Activated T-cell treated with anti-CD3 and anti-CD28 coated beads, Interleukin-2, amount 50 U/mL, for 4 hours (primary cell): ENCODE results near the gene NBAS. TPM values are rescaled to one million over a fixed set of nuclear protein-coding genes. Genes with fewer than 3 reads are reported as not detected.

Experiments
- ATAC-seq, 2 donors: fragments of 200-7000 bp; cut with Tn5 transposase; one replicate each; pipeline ENCODE4 v1.10.0; 2021
- DNase-seq: peaks from one replicate; pipeline ENCODE4 v3.0.0-alpha.2; 2020
- H3K27me3 Mint-ChIP-seq: one replicate; pipeline ENCODE4 v1.8.0; 2021; ENCODE audit warnings: low read depth, mixed read lengths
- H3K36me3 Mint-ChIP-seq: one replicate; pipeline ENCODE4 v1.8.0; 2022; ENCODE audit warnings: mixed read lengths; ENCODE audit not compliant: insufficient read depth
- H3K4me1 Mint-ChIP-seq: one replicate; pipeline ENCODE4 v1.8.0; 2021; ENCODE audit warnings: low read depth, mixed read lengths
- H3K4me3 Mint-ChIP-seq: one replicate; pipeline ENCODE4 v1.8.0; 2021; ENCODE audit warnings: mild to moderate bottlenecking, moderate library complexity, mixed read lengths
- H3K9me3 Mint-ChIP-seq: one replicate; pipeline ENCODE4 v1.8.0; 2021; ENCODE audit warnings: mixed read lengths
- total RNA-seq, 3 donors: library from RNA; stranded (reverse); gene quantifications; one replicate each; pipeline ENCODE4 v1.2.1, GENCODE V29; 2021

NBAS gene
- total RNA-seq, 3 donors from 2014 or later: 28.5 to 30.4 (median 29.7) TPM

- Mint-ChIP-seq H3K9me3 (no peaks in the 10 kb centered on the region), H3K4me1 (no peaks in the 10 kb centered on the region), H3K4me3 (no peak overlapping the region), H3K27me3 (no peaks in the 10 kb centered on the region), H3K36me3 (peaks cover 27% of the 10 kb centered on the region)
- DNase-seq (no peak), ATAC-seq (no peak)
Measured at GRCh38 chr2:15399241-15399640, 161.9 kb downstream of the NBAS start.

DNA sequence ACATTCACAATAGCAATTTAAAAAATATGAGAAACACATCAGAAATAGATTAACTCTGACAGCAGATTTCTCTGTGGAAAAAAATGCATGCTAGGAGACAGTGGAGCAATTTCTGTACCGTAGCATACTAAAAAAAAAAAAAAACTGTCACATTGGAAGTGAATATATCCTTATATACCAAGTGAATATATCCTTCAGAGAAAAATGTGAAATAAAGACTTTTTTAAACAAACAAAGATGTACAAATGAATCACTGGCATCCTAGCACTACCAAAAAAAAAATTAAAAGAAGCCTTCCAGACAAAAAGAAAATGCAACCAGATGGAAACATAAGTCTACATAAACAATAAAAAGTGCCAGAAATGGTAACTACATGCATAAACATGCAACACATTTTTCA lies 169.4 kb downstream of the NBAS start:
- H3K9me3 Mint-ChIP-seq: no peaks in the 10 kb centered on the region
- no peak overlapping the region for H3K4me3 Mint-ChIP-seq
- no peaks in the 10 kb centered on the region for H3K27me3 Mint-ChIP-seq
- no peak for ATAC-seq
- peaks cover 42% of the 10 kb centered on the region for H3K36me3 Mint-ChIP-seq
- DNase-seq: no peak
- H3K4me1 Mint-ChIP-seq: no peaks in the 10 kb centered on the region

GRCh38 chr2:15389895-15390294 lies 171.2 kb downstream of the NBAS start:
- DNase-seq (no peak), ATAC-seq (no peak)
- Mint-ChIP-seq H3K9me3 (no peaks in the 10 kb centered on the region), H3K4me3 (no peak overlapping the region), H3K27me3 (no peaks in the 10 kb centered on the region), H3K36me3 (peaks cover 43% of the 10 kb centered on the region), H3K4me1 (no peaks in the 10 kb centered on the region)

- Mint-ChIP-seq H3K36me3 (peaks cover 44% of the 10 kb centered on the region), H3K9me3 (no peaks in the 10 kb centered on the region), H3K4me3 (no peak overlapping the region), H3K4me1 (no peaks in the 10 kb centered on the region), H3K27me3 (no peaks in the 10 kb centered on the region)
- no peak for DNase-seq
- no peak for ATAC-seq
Measured at GRCh38 chr2:15389326-15389700, 171.8 kb downstream of the NBAS start.

GRCh38 chr2:15388406-15389325 lies 172.5 kb downstream of the NBAS start:
- Mint-ChIP-seq H3K4me1 (no peaks in the 10 kb centered on the region), H3K27me3 (no peaks in the 10 kb centered on the region), H3K9me3 (no peaks in the 10 kb centered on the region), H3K4me3 (no peak overlapping the region), H3K36me3 (peaks cover 44% of the 10 kb centered on the region)
- no peak for ATAC-seq
- no peak for DNase-seq

DNA sequence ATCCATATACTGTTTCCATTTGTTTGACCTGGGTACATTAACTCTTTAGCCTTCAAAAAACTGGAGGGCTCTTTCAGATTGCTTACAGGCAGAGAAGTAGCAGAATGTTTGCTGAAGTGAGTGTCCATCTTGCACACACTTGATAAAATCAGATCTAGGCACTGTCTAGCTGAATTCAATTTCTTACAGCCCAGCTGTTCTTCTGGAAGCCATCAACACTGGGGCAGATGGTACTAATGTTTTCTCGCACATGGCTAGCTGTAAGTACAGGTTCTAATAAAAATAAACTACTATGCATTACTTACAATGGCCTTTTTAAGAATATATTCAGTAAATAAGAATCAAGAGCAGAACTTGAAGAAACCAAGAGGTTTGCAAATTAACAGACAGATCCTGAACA lies 175.9 kb downstream of the NBAS start:
- ATAC-seq (no peak), DNase-seq (no peak)
- Mint-ChIP-seq H3K27me3 (no peaks in the 10 kb centered on the region), H3K36me3 (peaks cover 40% of the 10 kb centered on the region), H3K4me1 (no peaks in the 10 kb centered on the region), H3K9me3 (no peaks in the 10 kb centered on the region), H3K4me3 (no peak overlapping the region)

DNA sequence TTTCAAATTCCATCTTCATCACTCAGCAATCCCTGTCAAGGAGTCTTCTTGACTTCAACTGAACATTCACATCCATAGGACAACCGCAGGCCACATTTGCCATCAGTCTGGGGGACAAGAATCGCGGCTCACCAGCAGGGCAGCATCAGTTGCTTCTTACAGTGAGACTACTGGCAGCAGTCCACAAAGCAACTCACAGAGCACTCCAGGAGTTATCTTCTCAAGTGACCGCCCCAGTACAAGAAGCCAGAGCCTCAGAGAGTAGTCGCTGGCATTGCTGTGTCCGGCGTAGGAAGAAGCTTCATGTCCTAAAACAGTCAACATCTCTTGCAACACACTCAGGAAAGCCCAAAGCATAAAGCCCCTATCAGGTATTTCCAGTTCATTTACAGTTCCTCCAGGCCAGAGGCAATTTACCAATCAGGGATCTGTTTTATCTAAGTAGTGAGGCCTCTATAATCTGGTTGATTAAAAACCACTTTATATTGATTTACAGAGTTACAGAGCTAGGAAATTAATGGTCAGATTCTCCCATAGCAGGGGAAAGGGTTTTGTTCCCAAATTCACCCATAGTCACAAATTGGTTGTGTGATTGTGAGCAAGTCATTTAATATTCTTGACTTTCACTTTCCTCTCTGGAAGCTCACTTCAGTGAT lies 177.3 kb downstream of the NBAS start:
- Mint-ChIP-seq H3K36me3 (peaks cover 40% of the 10 kb centered on the region), H3K4me1 (no peaks in the 10 kb centered on the region), H3K4me3 (no peak overlapping the region), H3K9me3 (no peaks in the 10 kb centered on the region), H3K27me3 (no peaks in the 10 kb centered on the region)
- ATAC-seq: no peak
- DNase-seq: no peak

GRCh38 chr2:15378148-15378908 lies 182.8 kb downstream of the NBAS start:
- H3K27me3 Mint-ChIP-seq: no peaks in the 10 kb centered on the region
- no peak overlapping the region for H3K4me3 Mint-ChIP-seq
- H3K36me3 Mint-ChIP-seq: peaks cover 44% of the 10 kb centered on the region
- DNase-seq: no peak
- no peaks in the 10 kb centered on the region for H3K9me3 Mint-ChIP-seq
- ATAC-seq: peak; percentile 40 to 58
- H3K4me1 Mint-ChIP-seq: peaks cover 3% of the 10 kb centered on the region

DNA sequence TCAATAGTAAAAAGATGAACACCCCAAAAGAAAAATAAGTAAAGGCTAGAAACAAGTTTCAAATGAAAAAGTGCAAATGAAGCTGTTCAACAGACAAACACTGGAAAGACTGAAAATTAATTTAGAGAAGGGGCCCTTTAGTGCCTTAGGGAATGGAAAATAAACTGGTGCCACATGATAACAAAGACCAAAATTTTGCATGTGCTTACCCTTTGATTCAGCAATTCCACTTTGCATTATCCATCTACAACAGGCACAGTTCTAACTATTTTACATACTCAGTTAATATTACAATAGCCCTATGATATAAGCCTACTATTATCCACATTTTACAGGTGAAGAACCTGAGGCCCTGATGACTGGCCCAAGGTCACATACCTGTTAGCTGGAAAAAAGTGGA lies 183.9 kb downstream of the NBAS start:
- H3K36me3 Mint-ChIP-seq: peaks cover 42% of the 10 kb centered on the region
- DNase-seq (no peak), ATAC-seq (no peak)
- H3K4me3 Mint-ChIP-seq: no peak overlapping the region
- H3K27me3 Mint-ChIP-seq: no peaks in the 10 kb centered on the region
- H3K4me1 Mint-ChIP-seq: peaks cover 3% of the 10 kb centered on the region
- no peaks in the 10 kb centered on the region for H3K9me3 Mint-ChIP-seq

- H3K4me1 Mint-ChIP-seq: no peaks in the 10 kb centered on the region
- H3K36me3 Mint-ChIP-seq: peaks cover 42% of the 10 kb centered on the region
- DNase-seq (no peak), ATAC-seq (no peak)
- no peak overlapping the region for H3K4me3 Mint-ChIP-seq
- no peaks in the 10 kb centered on the region for H3K27me3 Mint-ChIP-seq
- H3K9me3 Mint-ChIP-seq: no peaks in the 10 kb centered on the region
Measured at GRCh38 chr2:15372019-15372418, 189.1 kb downstream of the NBAS start.

DNA sequence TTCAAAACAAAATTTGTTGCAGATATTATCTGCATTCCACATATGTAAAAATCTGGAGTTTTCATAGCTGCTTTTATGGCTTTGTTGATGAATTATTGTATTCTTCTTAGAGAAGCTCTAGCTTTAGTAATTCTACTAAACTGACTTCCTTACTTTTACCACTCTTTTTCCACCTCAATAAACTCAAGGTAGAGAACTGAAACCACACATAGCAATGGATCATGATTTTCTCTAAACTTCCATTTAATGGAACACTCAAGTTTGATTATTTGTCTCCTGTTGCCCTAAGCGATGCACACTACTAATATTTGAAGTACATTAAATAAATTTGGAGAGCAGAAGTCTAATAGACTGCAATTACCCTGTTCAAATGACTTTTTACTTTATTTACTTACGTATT lies 192.0 kb downstream of the NBAS start:
- Mint-ChIP-seq H3K36me3 (peaks cover 48% of the 10 kb centered on the region), H3K4me1 (no peaks in the 10 kb centered on the region)

DNA sequence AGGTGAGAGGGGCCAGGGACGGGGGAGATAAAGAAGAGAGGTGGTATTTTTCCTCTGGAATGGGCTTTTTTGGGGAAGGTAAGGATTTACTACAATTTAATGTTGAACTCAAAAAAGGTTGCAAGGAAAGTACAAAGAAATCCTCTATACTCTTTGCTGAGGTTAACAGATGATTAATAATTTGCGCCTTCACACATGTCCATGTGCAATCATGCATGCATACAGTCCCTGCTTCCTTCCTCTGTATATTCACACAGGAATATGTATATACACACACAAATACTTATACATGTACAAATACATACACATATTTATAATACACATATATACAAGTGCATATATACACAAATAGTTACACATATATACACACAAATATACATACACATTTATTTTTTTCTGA lies 193.4 kb downstream of the NBAS start:
- Mint-ChIP-seq H3K27me3 (no peaks in the 10 kb centered on the region), H3K36me3 (peaks cover 47% of the 10 kb centered on the region), H3K9me3 (no peaks in the 10 kb centered on the region), H3K4me3 (no peak overlapping the region), H3K4me1 (no peaks in the 10 kb centered on the region)
- no peak for DNase-seq
- no peak for ATAC-seq

More for the DNA sequence above, 192.0 kb downstream of the NBAS start:
- no peaks in the 10 kb centered on the region for H3K9me3 Mint-ChIP-seq
- no peaks in the 10 kb centered on the region for H3K27me3 Mint-ChIP-seq
- no peak overlapping the region for H3K4me3 Mint-ChIP-seq
- no peak for ATAC-seq
- no peak for DNase-seq

DNA sequence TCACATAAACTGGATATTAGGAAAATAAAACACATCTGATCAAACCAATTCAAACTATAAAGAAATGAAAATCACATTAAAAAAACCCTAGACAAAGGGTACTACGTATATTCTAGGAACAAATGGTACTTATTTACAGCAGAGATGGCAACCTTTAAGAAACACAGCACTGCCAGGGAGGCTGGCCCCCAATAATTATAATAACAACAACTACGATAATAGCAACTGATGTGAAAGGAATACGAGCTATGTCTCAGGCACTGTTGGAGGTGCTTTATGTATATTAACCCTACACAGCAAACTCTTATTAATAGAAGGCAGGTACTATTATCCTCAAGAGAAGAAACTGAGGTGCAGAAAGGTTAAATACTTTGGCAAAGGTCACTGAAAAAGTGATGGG lies 193.9 kb downstream of the NBAS start:
- no peaks in the 10 kb centered on the region for H3K27me3 Mint-ChIP-seq
- no peaks in the 10 kb centered on the region for H3K4me1 Mint-ChIP-seq
- H3K4me3 Mint-ChIP-seq: no peak overlapping the region
- ATAC-seq: no peak
- H3K9me3 Mint-ChIP-seq: no peaks in the 10 kb centered on the region
- H3K36me3 Mint-ChIP-seq: peaks cover 42% of the 10 kb centered on the region
- no peak for DNase-seq

DNA sequence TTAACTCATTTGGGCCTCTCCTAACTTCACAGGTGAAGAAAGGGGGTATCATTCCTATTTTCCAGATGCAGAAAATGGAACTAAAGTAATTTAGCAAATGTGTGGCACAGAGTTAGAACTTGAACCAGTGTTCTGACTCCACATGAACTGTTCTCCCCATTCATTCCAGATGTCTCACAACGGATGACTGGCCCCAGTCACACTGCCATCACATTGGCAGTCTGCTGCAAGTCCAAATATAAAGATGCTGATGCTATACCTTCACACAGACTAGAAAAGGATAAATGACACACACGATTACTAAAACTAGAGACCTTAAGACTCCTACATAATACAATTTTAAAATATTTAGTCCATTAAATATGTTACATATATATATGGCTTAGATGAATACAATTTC lies 195.7 kb downstream of the NBAS start:
- H3K27me3 Mint-ChIP-seq: no peaks in the 10 kb centered on the region
- DNase-seq: no peak
- no peaks in the 10 kb centered on the region for H3K9me3 Mint-ChIP-seq
- no peak for ATAC-seq
- H3K36me3 Mint-ChIP-seq: peaks cover 35% of the 10 kb centered on the region
- H3K4me1 Mint-ChIP-seq: no peaks in the 10 kb centered on the region
- H3K4me3 Mint-ChIP-seq: no peak overlapping the region
